OCI-LY3 (cell line): ENCODE measurements around the gene PKP4.

Experiments used
- EZH2phosphoT487 ChIP-seq: fragments of 200-600 bp; shearing (Covaris generic); IDR thresholded peaks from 2 replicates; pipeline ENCODE4 v1.6.1; 2018; ENCODE audit warnings: antibody characterized with exemption, mixed run types, low read depth
- TF ChIP-seq, protein P1 (sequence below): fragments of 200-600, 300-600 bp; sonication (generic); IDR thresholded peaks from 2 replicates; pipeline ENCODE4 v1.5.1; 2014; ENCODE audit warnings: antibody characterized with exemption, low read length, low read depth

DNA sequence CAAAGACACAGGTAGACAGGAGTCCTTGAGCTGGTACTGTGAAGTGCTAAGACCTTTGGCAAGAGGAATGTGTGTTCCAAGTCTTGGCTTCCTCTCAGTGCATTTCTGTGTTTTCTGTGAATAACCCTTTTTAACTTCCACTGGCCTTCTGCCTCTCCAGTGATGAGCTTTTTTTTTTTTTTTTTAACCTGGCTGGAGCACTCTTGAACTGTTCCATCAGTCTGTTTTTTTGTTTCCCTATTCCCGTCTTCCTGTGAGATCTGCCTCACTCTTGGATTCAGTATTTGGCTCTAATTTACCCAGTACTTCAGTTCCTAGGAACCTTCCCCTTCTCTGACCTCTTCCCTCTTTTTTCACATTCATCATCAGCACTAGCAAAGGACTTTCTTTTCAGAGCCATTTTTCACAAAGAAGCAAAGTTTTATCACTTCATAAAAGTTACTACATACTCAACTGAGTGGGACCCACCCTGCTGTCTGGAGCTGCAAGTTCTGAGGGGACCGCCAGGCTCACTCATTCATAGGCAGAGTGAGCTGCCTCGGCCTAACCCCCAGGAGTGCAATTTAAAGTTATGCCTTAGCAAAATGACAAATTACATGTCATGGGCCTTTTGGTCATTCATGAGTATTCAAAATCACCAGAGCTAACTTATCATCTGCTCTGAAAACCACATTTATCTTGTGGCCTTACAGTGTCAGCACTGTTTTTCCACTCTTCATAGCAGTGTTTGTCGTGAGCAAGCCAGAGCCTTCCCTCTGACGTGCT, 211.4 kb downstream of the PKP4 start:
- TF ChIP-seq EZH2phosphoT487: no peak
- TF ChIP-seq, protein P1, sequence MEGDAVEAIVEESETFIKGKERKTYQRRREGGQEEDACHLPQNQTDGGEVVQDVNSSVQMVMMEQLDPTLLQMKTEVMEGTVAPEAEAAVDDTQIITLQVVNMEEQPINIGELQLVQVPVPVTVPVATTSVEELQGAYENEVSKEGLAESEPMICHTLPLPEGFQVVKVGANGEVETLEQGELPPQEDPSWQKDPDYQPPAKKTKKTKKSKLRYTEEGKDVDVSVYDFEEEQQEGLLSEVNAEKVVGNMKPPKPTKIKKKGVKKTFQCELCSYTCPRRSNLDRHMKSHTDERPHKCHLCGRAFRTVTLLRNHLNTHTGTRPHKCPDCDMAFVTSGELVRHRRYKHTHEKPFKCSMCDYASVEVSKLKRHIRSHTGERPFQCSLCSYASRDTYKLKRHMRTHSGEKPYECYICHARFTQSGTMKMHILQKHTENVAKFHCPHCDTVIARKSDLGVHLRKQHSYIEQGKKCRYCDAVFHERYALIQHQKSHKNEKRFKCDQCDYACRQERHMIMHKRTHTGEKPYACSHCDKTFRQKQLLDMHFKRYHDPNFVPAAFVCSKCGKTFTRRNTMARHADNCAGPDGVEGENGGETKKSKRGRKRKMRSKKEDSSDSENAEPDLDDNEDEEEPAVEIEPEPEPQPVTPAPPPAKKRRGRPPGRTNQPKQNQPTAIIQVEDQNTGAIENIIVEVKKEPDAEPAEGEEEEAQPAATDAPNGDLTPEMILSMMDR: no peak
